PC-9 (cell line): ENCODE measurements around the gene FBLL1. TPM values are rescaled to one million over a fixed set of nuclear protein-coding genes. Genes with fewer than 3 reads are reported as not detected.

Source experiments
- BruUV-seq: library from RNA; stranded (reverse); fragments of 400-500 nt; replicated peaks from 2 replicates; lab custom pipeline; 2021; lab: Mats Ljungman, UMichigan
- CTCF ChIA-PET: fragments of 300-600 bp; sonication (Branson Sonifier 250); formaldehyde crosslinking; loops from one replicate; lab custom pipeline; 2022; ENCODE audit warnings: antibody characterized with exemption; lab: Charles Lee
- POLR2A ChIA-PET: fragments of 300-600 bp; sonication (Branson Sonifier 250); formaldehyde crosslinking; loops from one replicate; lab custom pipeline; 2022; ENCODE audit warnings: antibody characterized with exemption; ENCODE audit not compliant: unreplicated experiment; lab: Charles Lee
- DNase-seq, 2 experiments: peaks; one replicate each; pipeline versions ENCODE4 v3.0.0 to v3.0.0-alpha.2; 2015 to 2022; ENCODE audit warnings: mixed read lengths in 1 of 2
- H2AFZ ChIP-seq: fragments of 200-600 bp; sonication (generic); 2 replicates; pipeline ENCODE4 v1.8.1; 2017; ENCODE audit warnings: antibody characterized with exemption
- H3F3A ChIP-seq: fragments of 200-600 bp; sonication (generic); 2 replicates; pipeline ENCODE4 v1.8.1; 2017; ENCODE audit warnings: antibody characterized with exemption, mild to moderate bottlenecking, low read depth; ENCODE audit not compliant: insufficient read depth
- H3K27ac ChIP-seq: fragments of 200-600 bp; sonication (generic); 2 replicates; pipeline ENCODE4 v1.6.1; 2016; ENCODE audit warnings: mixed run types
- H3K27me3 ChIP-seq: fragments of 200-600 bp; sonication (generic); 2 replicates; pipeline ENCODE4 v1.6.1; 2016; ENCODE audit warnings: low read depth, mixed run types; ENCODE audit not compliant: insufficient read depth
- H3K36me3 ChIP-seq: fragments of 200-600 bp; sonication (generic); 2 replicates; pipeline ENCODE4 v1.6.1; 2016; ENCODE audit warnings: low read depth, mixed run types
- H3K4me1 ChIP-seq: fragments of 200-600 bp; sonication (generic); replicated peaks from 2 replicates; pipeline ENCODE4 v1.6.1; 2016; ENCODE audit warnings: mixed run types; ENCODE audit not compliant: insufficient read depth
- H3K4me2 ChIP-seq: fragments of 200-600 bp; sonication (generic); 2 replicates; pipeline ENCODE4 v1.6.1; 2017; ENCODE audit warnings: mixed run types
- H3K4me3 ChIP-seq: fragments of 200-600 bp; sonication (generic); 2 replicates; pipeline ENCODE4 v1.6.1; 2016; ENCODE audit warnings: mixed run types
- H3K79me2 ChIP-seq: fragments of 200-600 bp; sonication (generic); 2 replicates; pipeline ENCODE4 v1.6.1; 2017; ENCODE audit warnings: low read depth, mixed run types
- H3K9me2 ChIP-seq: fragments of 200-600 bp; sonication (generic); 2 replicates; pipeline ENCODE4 v1.8.1; 2017; ENCODE audit warnings: mild to moderate bottlenecking; ENCODE audit not compliant: insufficient read depth
- H3K9me3 ChIP-seq: fragments of 200-600 bp; sonication (generic); 2 replicates; pipeline ENCODE4 v1.8.1; 2016; ENCODE audit warnings: low read depth; ENCODE audit not compliant: insufficient read depth
- H4K20me1 ChIP-seq: fragments of 200-600 bp; sonication (generic); 2 replicates; pipeline ENCODE4 v1.8.1; 2017; ENCODE audit not compliant: insufficient read depth
- CTCF ChIP-seq: fragments of 200-600 bp; sonication (generic); conservative IDR thresholded peaks from 2 replicates; pipeline ENCODE4 v1.6.1; 2017; ENCODE audit warnings: mixed run types, antibody characterized with exemption, mild to moderate bottlenecking, moderate library complexity
- EZH2 ChIP-seq: fragments of 200-600 bp; sonication (generic); IDR thresholded peaks from 2 replicates; pipeline ENCODE4 v1.8.0; 2017; ENCODE audit warnings: antibody characterized with exemption, low read depth
- intact Hi-C: fragments of 100-400 bp; cut with micrococcal nuclease; formaldehyde crosslinking; loops from one replicate; pipeline ENCODE4 v1.10.0; 2022; ENCODE audit not compliant: unreplicated experiment
- total RNA-seq: library from RNA; stranded (reverse); gene quantifications from 2 replicates; pipeline ENCODE4 v1.2.3, GENCODE V29; 2021

FBLL1 gene
- total RNA-seq, 1 experiment from 2014 or later, result not detected

- no peaks in the 10 kb centered on the region for H3K79me2 ChIP-seq
- no peaks in the 10 kb centered on the region for H3F3A ChIP-seq
- no peaks in the 10 kb centered on the region for H3K9me3 ChIP-seq
- H2AFZ ChIP-seq, result no peak overlapping the region
- no peaks in the 10 kb centered on the region for H3K9me2 ChIP-seq
- no TSS peak for BruUV-seq
- H3K27ac ChIP-seq, result no peak overlapping the region
- intact Hi-C loops, result no loop called here
- TF ChIP-seq EZH2 (no peak), CTCF (no peak)
- DNase-seq, result no peak
- H3K4me2 ChIP-seq, result no peak overlapping the region
- H4K20me1 ChIP-seq, result no peaks in the 10 kb centered on the region
- no peaks in the 10 kb centered on the region for H3K4me1 ChIP-seq
- POLR2A ChIA-PET, result interaction anchor here (0.6 kb wide), 1 partner anchor 25 kb away, joined by 10 read pairs; no protein-coding TSS in a partner anchor
- no peak overlapping the region for H3K4me3 ChIP-seq
- no peaks in the 10 kb centered on the region for H3K27me3 ChIP-seq
- no peaks in the 10 kb centered on the region for H3K36me3 ChIP-seq
- CTCF ChIA-PET, result no interaction called here
Measured at GRCh38 chr5:168525856-168526255, 3.2 kb upstream of the FBLL1 start.

GRCh38 chr5:168527756-168528295, 1.3 kb upstream of the FBLL1 start:
- H3K27ac ChIP-seq, result no peak overlapping the region
- no peaks in the 10 kb centered on the region for H3F3A ChIP-seq
- no peaks in the 10 kb centered on the region for H3K9me2 ChIP-seq
- no peaks in the 10 kb centered on the region for H3K36me3 ChIP-seq
- H3K4me3 ChIP-seq, result no peak overlapping the region
- no peaks in the 10 kb centered on the region for H3K79me2 ChIP-seq
- BruUV-seq, result no TSS peak
- H3K4me1 ChIP-seq, result no peaks in the 10 kb centered on the region
- POLR2A ChIA-PET, result no interaction called here
- no peaks in the 10 kb centered on the region for H4K20me1 ChIP-seq
- DNase-seq, result no peak
- H3K27me3 ChIP-seq, result no peaks in the 10 kb centered on the region
- H3K9me3 ChIP-seq, result no peaks in the 10 kb centered on the region
- intact Hi-C loops, result no loop called here
- CTCF ChIA-PET, result no interaction called here
- H3K4me2 ChIP-seq, result no peak overlapping the region
- TF ChIP-seq EZH2 (no peak), CTCF (no peak)
- H2AFZ ChIP-seq, result no peak overlapping the region

GRCh38 chr5:168529374-168530234, 499 bp downstream of the FBLL1 start:
- H3K27ac ChIP-seq, result no peak overlapping the region
- no peak for DNase-seq
- no peaks in the 10 kb centered on the region for H3F3A ChIP-seq
- no peak overlapping the region for H3K4me3 ChIP-seq
- no peaks in the 10 kb centered on the region for H3K4me1 ChIP-seq
- intact Hi-C loops, result no loop called here
- no peaks in the 10 kb centered on the region for H3K9me2 ChIP-seq
- no TSS peak for BruUV-seq
- CTCF ChIA-PET, result no interaction called here
- H3K4me2 ChIP-seq, result no peak overlapping the region
- 0 out of 2 replicates have a peak, but pooled peaks cover 4% of the 10 kb centered on the region for H3K27me3 ChIP-seq
- H3K79me2 ChIP-seq, result no peaks in the 10 kb centered on the region
- no peaks in the 10 kb centered on the region for H3K36me3 ChIP-seq
- TF ChIP-seq EZH2 (no peak), CTCF (no peak)
- no peak overlapping the region for H2AFZ ChIP-seq
- no peaks in the 10 kb centered on the region for H3K9me3 ChIP-seq
- POLR2A ChIA-PET, result no interaction called here
- H4K20me1 ChIP-seq, result no peaks in the 10 kb centered on the region
